Hepatocyte (in vitro differentiated cells): Measurements from ENCODE around the gene ARHGAP10.

ENCODE experiments used
- EZH2 ChIP-seq: fragments of 200-600 bp; sonication (generic); IDR thresholded peaks from 2 replicates; pipeline ENCODE4 v1.6.1; 2016; ENCODE audit warnings: antibody characterized with exemption, mild to moderate bottlenecking, borderline replicate concordance
- TF ChIP-seq, protein P1 (sequence below): fragments of 200-600 bp; sonication (generic); IDR thresholded peaks from 2 replicates; pipeline ENCODE4 v1.5.1; 2016; ENCODE audit warnings: antibody characterized with exemption, mild to moderate bottlenecking; ENCODE audit not compliant: poor library complexity

DNA sequence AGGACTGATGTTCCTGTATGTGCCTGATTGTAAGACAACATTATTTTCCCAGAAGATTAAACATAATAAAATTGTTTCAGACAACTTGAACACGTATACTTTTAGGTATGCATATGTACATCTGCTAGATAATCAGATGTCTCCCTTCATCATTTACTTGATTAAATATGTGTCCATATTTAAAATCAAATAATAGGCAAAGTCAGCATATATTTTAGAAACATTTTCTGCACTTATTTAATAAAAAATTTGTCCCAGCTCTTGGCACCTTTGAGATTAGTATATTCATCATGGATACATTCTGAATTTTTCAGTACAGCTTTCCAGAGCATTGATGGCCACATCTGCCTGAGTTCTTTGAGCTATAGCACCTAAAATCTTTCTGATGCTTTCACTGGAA lies 106.0 kb downstream of the ARHGAP10 start:
- TF ChIP-seq, protein P1, sequence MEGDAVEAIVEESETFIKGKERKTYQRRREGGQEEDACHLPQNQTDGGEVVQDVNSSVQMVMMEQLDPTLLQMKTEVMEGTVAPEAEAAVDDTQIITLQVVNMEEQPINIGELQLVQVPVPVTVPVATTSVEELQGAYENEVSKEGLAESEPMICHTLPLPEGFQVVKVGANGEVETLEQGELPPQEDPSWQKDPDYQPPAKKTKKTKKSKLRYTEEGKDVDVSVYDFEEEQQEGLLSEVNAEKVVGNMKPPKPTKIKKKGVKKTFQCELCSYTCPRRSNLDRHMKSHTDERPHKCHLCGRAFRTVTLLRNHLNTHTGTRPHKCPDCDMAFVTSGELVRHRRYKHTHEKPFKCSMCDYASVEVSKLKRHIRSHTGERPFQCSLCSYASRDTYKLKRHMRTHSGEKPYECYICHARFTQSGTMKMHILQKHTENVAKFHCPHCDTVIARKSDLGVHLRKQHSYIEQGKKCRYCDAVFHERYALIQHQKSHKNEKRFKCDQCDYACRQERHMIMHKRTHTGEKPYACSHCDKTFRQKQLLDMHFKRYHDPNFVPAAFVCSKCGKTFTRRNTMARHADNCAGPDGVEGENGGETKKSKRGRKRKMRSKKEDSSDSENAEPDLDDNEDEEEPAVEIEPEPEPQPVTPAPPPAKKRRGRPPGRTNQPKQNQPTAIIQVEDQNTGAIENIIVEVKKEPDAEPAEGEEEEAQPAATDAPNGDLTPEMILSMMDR, result no peak
- TF ChIP-seq EZH2, result no peak
